ENCODE results near the gene CRYGB.
"Not testable (repeated sequence)": the region's sequence is repeated elsewhere in the genome, so short reads cannot be mapped to it uniquely, and the experiment has no call there.

The CRYGB gene

GRCh38 chr2:208112273-208112745, 33.6 kb downstream of the CRYGB start:
- DNase-seq, result not testable (repeated sequence)

- no peak for DNase-seq
Observed at GRCh38 chr2:208103616-208104015, 42.3 kb downstream of the CRYGB start.

GRCh38 chr2:208101716-208102631, 44.0 kb downstream of the CRYGB start:
- DNase-seq, result no peak

- DNase-seq, result no peak
Observed at GRCh38 chr2:208099682-208100470, 46.1 kb downstream of the CRYGB start.

GRCh38 chr2:208098701-208099100, 47.3 kb downstream of the CRYGB start:
- DNase-seq, result not testable (repeated sequence)

GRCh38 chr2:208098267-208098666, 47.7 kb downstream of the CRYGB start:
- DNase-seq, result no peak

- no peak for DNase-seq
Observed at GRCh38 chr2:208097801-208098200, 48.2 kb downstream of the CRYGB start.

GRCh38 chr2:208097313-208097712, 48.6 kb downstream of the CRYGB start:
- DNase-seq, result no peak

- no peak for DNase-seq
Observed at GRCh38 chr2:208096080-208096479, 49.9 kb downstream of the CRYGB start.

GRCh38 chr2:208093128-208093527, 52.8 kb downstream of the CRYGB start:
- DNase-seq, result no peak

Data from amniotic stem cell (primary cell).